DMS114 treated with DMSO at 0.1 percent for 48 hours (cell line): ENCODE data around the gene MBD1.
"Not testable (repeated sequence)": the region's sequence is repeated elsewhere in the genome, so short reads cannot be mapped to it uniquely, and the experiment has no call there.

Experiments
- DNase-seq: peaks from one replicate; lab custom pipeline; 2025; ENCODE audit not compliant: unreplicated experiment; lab: John Stamatoyannopoulos, UW

MBD1 gene

DNA sequence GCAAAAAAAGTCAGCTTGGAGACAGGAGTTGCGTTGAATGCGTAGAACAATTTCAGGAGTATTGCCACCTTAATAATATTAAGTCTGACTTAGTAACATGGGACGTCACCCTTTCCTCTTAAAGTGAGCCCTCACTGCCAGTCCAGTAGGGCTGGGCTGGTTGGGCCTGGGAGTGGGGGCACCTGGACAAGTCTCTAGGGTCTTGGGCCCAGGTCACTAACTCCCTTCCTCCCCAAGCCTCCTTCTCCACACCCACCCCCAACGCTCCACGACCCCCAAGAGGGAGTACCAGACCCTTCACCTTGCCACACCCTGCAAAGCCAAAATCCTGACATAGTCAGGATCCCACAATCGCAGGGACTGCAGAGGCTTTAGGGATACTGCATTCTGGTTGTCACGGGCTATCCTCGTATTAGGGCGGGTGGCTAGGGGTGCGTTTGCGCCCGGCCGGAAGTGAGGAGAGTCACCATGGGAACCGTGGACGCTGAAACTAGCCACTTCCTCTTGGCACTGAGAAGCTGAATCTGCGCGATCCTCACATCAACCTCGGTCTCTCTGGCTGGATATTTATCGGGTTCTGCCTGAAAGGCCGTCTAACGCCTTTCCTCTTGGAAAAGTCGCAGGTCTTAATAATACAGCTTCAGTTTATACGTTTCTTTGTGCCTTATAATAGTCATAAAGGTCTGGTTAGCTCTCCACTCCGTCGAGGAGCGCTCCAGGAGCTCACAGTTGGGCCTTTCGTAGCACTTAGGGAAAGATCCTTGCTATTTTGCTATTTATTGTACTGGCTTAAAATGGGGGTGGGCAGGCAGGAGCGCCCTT is 16.5 kb upstream of the MBD1 start:
- DNase-seq, result peak; percentile 53

DNA sequence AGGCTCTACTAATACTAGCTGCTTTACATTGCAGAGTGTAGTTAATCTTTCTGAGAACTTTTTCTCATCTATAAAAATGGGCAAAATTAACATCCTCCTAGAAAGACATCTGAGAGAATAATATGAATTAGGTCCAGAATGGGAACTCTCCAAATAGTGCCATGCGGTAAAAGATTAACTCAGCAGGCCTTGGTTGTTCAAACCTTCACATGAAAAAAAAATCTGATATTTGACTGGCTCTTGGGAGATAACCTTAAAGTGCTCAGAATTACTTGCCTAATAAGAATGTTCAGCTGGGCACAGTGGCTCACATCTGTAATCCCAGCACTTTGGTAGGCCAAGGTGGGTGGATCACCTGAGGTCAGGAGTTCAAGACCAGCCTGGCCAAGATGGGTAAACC is 11.7 kb upstream of the MBD1 start:
- no peak for DNase-seq

DNA sequence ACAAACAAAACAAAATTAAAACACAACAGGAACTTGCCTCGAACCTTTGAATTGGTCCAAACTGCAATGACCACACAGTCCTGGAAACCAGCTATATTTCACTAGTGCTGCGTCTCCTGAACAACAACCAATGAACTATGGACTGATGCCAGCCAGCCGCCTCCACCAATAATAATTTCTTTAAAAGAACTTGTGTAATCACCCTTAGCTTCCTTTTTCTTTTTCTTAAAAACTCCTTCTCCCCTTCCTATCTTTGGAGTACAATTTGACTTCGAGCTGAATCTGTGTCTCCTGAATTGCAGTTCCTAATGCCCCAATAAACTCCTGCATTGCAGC is 7.8 kb upstream of the MBD1 start:
- no peak for DNase-seq

DNA sequence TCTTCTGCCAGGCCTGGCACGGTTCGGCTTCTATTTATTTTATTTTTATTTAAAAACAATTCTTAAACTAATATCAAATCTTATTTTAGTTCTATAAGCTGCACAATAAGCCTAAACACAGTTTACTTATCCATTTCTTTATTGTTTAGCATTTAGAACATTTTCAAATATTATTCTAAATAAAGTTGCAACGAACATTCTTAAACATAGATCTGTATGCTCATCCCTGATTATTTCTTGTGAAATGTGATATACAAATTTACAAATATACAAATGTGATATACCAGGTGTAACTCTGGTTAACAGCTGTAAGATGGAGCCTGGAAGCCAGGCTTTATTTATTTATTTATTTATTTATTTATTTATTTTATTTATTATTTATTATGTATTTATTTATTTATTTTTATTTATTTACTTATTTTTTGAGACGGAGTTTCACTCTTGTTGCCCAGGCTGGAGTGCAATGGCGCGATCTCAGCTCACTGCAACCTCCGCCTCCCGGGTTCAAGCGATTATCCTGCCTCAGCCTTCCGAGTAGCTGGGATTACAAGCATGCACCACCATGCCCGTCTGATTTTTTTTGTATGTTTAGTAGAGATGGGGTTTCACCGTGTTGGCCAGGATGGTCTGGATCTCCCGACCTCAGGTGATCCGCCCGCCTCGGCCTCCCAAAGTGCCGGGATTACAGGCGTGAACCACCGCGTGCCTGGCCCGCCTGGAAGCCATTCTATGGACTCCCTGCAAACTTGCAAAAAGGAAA is 7.2 kb upstream of the MBD1 start:
- not testable (repeated sequence) for DNase-seq

DNA sequence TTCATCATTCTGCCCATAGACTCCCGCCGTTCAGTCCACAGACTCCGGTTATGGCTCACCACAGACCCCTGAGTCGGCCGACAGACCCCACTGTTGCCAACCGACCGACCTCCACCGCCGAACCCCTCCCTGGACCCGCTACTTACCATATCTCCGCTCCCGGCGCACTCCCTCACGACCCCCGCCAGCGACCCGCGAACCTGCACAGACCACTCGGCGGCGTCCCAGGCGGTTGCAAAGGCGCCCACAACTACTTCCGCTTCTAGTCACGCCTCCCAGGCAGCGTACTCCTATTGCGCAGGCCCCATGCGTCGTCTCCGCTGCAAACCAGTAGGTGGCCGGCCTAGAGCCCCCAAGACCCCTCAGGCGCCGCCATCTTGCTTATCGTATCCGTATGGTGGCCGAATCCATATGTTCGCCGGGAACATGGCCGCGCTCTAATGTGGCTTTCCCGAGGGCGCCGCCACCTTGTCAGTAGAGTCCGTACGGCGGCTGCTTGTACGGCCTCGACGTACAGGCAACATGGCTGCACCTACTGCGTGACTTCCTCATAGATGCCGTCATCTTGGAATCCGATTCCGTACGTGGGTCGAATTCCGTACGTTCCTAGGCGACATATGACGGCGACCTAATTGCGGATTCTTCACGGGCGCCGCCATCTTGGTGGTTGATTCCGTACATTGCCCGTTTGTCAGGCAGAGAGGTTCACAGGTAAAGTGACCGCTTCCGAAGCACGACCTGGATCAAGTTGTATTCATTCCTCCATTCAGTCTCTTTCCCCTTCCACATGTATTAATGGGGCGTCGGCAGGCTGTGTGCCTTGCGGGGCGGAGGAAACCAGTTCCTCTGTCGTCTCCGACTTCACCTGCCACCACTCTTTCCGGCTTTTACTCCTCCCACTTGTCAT is 6.4 kb upstream of the MBD1 start, which contains the start of gene CXXC1:
Gene CXXC1, minus strand, starts transcription at position 252 of the 907 bp plus-strand sequence. Its CDS starts 103 bp downstream, at position 149.
- DNase-seq, result peak; percentile 94

DNA sequence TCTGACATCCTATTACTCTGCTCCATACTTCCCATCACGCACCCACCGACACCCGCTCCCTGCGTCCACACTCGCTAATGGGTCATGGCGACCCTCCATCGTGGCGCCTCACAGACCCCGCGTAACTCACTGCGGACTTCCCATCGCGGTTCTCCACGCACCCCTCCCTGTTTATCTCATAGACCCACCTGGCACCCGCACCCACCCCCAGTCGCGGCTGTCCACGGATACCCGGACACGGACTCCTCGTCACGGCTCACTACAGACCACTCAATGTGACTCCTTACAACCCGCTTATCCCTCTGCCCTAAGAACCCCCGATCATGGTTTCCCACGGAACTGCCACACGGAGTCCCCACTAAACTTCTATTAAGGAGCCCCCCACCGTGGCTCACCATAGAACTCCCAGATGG is 5.7 kb upstream of the MBD1 start:
- DNase-seq, result no peak

DNA sequence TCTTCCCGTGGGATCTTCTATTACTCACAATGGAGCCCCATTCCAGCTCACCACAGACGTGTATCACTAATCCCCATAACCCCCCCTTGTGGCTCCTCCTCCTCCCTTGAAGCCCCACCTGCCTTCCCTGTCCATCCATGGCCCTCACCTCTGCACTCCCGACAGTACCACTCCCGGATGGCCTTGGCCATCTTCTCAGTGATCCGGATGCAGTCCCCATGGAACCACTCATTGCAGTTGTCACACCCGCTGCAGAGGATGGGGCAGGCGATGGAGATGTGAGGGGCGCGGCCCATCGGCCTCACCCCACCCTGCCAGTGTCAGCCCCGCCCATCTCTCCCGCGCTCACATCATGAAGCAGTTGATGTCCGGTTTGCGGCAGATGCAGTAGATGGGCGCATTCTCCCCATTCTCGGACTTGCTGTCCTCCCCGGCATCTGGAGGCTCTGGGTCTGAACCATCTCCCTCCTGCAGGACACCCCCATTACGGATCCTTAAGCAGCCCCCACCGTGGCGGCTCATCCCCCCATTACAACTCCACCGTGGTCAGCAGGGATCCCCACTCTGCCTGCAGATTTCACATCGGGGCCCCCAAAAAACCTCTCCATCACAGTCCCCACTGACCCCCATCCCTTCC is 5.2 kb upstream of the MBD1 start:
- DNase-seq, result no peak

DNA sequence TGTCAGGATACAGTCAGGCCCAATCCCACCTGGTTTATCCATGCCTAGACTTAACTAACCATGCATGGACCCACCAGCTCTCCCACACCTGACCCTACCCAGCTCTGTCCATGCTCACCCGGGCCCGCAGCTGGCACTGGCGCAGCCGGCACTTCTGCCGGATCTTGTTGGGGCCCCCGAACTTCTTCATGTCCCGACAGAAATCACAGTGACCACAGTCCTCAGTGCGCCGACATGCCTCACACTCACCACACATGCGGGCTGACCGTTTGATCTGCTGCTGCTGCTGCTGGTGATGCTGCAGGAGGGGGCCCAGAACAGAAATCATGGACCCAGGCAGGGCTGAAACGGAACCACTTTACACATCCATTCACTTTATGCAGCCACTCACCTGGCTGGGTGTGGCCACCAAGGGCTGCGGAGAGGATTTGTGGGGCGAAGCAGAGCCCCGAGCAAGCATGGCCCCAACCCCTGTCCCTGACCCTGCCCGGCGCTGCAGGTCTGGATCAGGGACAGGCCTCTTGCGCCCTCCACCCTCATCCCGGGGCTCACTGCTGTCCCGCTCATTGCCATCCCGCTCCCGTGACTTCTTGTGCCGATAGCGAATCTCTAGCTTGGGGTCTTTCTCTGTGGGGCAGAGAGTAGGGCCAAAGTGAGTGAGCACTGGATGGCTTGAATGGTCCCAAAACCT is 4.5 kb upstream of the MBD1 start:
- DNase-seq, result no peak

DNA sequence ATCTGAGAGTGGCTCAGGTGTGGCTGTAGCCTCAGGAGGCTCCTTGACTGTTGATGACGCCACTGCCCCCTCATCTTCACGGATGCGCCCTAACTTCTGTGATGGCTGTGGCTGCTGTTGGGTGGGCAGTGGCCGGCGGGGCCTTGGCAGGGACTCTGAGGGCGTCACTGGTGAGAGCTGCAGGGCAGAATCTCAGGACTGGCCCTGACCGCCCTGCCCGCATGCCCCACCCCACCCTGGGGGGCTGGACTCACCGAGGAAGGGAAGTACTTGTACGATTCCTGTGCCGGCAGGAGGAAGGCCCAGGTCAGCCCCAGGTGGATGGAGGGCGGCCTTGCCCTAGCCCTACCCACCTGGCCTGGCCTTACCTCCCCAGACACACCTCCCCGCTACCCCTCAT is 3.7 kb upstream of the MBD1 start:
- DNase-seq, result no peak

DNA sequence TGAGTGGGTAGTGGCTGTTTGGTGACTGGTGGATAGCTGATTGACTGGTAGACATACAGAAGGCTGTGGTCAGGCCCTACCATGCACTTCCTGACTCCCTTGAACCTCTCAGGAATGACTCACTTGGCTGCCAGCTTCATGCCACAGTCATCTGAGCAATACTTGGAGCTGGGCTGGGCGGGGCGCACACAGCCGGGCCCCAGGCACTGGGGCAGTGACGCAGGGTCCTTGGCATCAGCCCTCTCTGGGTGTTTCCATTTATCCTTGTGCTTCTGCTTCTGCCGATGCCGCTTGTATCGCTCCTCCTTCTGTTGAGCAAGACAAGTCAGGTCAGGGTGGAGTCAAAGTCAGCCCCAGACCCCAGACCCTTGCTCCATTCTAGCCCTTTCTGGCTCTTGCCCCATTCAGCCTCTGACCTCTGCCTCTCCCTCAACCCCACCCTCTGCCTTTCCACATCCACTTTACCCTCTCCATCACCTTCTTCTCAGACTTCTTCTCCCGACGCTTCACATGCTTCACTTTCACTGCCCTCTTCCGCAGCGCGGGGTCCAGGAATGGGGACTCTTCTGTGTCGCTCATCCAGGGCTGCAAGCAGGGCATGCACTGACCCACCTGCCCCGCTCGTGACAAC is 3.0 kb upstream of the MBD1 start:
- no peak for DNase-seq

DNA sequence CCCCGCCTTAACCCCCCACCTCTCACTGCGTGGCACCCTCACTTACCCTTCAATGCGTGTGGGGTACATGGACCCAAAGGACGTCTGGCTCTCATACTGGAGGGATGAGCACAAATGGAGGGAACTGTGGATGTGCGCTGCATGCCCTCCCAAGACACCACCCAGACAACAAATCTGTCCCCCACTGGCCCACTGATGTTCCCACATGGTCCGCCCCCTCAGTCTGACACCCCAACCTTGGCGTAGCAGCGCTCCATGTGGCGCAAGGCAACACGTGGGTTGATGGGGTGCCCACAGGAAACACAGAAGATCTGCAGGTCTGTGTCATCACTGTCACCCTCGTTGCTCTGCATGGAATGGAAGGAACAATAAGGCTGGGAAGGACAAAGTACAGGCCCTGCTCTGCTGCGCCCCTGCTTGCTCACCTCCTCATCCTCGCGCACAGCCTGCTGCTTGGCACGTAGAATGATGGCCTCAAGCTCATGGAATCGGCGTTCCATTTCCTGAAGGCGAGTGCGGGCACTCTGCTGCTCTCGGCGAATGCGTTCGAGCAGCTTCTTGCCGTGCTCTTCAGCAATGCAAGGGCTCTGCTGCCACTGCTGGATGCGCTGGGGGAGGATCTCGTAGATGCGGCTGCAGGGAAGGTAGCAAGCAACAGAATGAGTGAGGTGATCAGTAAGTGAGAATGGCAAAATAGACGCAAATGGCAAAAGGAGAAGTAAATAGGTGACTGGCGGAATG is 2.3 kb upstream of the MBD1 start:
- DNase-seq, result no peak

DNA sequence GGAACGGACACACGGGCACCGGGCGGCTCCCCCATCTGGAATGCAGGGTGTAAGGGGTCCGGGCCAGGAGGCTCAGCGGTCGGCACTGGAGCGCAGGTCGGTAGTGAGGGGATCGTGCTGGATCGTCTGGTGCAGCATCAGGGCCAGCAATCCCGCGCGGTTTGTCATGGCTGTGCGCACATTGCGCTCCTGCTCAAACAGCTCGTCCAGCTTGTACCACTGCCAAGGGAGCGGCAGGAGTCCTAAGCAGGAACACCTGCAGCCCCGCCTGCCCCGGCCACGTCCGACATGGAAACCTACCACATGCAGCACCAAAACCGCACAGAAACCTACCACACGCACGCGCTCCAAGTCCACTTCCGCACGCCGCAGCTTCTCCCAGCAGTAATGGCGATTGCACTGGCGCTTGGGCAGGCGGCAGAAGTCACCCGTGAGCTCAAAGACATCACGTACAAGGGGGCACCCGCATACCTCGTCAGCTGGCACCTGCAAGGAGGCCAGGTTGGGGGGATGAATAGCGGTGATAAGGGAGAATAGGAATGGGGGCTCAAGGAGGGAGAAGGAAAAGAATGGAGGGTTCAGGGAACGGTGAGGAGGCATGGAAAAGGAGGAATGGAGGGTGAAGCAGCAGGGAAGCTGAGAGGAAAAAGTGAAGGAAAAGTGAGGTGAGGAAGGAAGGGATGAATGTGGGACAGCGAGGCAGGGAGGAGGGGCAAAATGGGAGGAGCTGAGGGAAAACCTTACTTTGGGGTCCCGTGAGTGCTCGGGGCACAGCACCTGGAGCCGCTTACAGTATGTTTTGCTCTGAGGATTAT is 1.4 kb upstream of the MBD1 start:
- no peak for DNase-seq

DNA sequence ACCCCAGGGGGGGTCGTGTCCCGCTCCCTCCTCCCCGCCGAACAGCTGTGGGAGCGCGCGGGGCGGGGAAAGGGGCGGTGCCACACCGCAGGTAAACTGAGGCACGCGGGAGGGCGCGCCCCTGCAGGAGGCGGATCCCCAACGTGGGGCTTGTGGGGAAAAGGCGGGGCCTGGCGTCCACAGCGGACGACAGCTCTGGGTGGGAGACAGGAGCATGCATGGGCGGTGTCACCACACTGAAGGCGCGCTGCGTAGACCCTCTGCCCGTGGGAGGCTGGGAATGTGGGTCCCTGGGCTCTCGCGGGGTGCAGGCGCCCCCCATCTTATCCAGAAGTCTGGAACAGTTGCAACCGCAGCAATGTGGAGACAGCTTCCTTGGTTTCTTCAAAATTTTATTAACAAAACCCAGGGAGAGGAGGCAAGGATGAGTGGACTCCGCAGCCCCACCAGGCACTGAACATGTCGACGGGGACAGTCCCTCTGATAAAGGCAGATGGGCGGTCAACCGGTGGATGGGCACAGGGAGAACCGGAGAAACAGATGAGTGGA is 723 bp upstream of the MBD1 start:
- no peak for DNase-seq

DNA sequence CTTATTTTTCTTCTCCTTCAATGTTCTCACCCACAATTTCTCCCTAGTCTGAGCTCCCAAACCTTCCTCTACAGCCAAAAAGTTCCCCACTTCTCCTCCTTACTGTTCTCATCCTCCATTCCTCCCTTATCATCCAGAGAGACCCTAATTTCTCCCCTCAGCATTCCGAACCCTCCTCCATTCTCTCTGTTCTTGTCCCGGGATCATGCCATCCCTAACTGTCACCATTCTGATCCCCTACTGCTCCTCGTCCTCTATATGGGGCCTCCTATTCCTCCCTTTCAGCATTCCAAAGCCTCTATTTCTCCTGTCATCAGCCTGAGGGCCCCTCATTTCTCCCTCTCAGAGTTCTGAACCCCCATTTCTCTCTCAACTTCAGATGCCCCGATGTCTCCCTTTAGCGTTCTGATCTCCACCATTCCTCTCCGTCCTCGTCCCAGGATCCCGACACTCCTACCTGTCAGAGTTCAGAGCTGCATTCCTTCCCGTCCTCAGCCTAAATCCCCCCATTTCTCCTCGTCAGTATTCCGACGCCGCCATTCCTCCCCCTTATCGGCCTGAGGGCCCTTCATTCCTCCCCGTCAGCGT is 522 bp downstream of the MBD1 start:
- DNase-seq, result no peak

DNA sequence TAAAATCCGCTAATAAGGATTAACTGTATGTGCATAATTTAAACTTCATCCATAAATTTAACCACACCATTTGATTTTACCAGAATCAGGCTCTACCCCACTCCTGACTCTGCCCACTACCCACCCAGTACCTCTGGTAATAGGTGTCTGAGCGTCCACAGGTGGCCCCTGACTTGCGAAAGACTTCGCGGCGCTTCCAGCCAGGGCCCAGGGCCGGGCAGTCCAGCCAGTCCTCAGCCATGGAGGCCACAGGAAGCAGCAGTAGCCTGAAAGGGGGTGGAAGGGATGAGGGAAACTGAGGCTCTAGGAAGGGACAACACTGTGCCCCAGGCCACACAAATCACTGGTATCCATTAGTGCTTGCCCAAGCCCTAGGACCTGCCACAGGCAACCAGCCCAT is 1.6 kb downstream of the MBD1 start:
- no peak for DNase-seq

DNA sequence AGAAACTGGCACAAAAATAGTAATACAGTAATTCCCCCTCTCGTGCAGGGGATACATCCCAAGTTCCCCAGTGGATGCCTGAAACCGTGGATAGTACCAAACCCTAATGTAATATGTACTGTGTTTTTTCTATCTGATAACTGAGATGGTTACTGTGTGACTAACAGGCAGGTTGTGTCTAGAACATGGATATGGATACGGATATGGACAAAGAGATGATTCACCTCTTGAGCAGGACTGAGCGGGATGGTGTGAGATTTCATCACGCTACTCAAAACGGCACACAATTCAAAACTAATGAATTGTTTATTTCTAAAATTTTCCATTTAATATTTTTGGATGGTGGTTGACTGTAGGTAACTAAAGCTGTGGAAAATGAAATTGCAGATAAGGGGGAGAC is 3.4 kb downstream of the MBD1 start:
- no peak for DNase-seq

DNA sequence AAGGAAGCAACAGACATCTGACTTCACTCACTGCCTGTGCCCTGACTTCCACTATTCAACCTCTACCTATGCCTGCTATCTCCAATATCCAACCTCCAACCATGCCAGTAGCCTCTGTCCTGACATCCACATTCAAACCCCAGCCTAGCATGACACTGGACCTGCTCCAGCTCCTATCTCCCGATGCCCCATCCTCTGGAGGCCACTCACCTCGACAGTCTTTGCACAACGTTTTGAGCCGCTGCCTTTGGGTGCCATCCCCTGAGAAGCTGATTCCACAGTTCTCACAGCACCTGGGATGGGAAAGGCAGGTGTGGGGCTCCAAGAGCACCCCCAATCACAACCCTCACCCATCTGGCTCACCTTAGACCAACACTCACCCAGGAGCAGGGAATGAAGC is 4.9 kb downstream of the MBD1 start:
- DNase-seq, result no peak
